ENCODE measurements around the gene TRPM4.

The TRPM4 gene

GRCh38 chr19:49152119-49152550 is 5.5 kb upstream of the TRPM4 start:
- no peak overlapping the region for H3K9ac ChIP-seq (ENCODE audit: low read length)
- no peak overlapping the region for H3K27ac ChIP-seq (ENCODE audit: low read depth, low read length)
- H2AFZ ChIP-seq (ENCODE audit: low read depth, low read length, severe bottlenecking) = no peak overlapping the region
- no peaks in the 10 kb centered on the region for H4K20me1 ChIP-seq (ENCODE audit: low read depth, low read length)
- no peaks in the 10 kb centered on the region for H3K79me2 ChIP-seq (ENCODE audit: insufficient read depth, low read length)
- H3K9me2 ChIP-seq (replicated peaks; ENCODE audit: insufficient read depth, low read length) = no peaks in the 10 kb centered on the region
- H3K36me3 ChIP-seq (ENCODE audit: low read length) = no peaks in the 10 kb centered on the region
- H3K27me3 ChIP-seq (ENCODE audit: low read length) = no peaks in the 10 kb centered on the region
- 0 out of 2 replicates have a peak, but pooled peaks cover under 1% of the 10 kb centered on the region for H3F3A ChIP-seq (ENCODE audit: insufficient read depth)
- H3K9me3 ChIP-seq (ENCODE audit: insufficient read depth, low read length) = no peaks in the 10 kb centered on the region
- TF ChIP-seq CTCF (IDR thresholded peaks at IDR 0.05; ENCODE audit: insufficient read depth, low read length, poor library complexity, severe bottlenecking) = no peak
- no peak for TF ChIP-seq EZH2phosphoT487 (conservative IDR thresholded peaks at IDR 0.05; ENCODE audit: low read length)
- no peak overlapping the region for H3K4me3 ChIP-seq (ENCODE audit: insufficient read depth, low read length, poor library complexity, severe bottlenecking)
- no peak overlapping the region for H3K4me2 ChIP-seq (ENCODE audit: low read depth, low read length, poor library complexity, severe bottlenecking)

GRCh38 chr19:49153167-49153809 is 4.3 kb upstream of the TRPM4 start:
- no peaks in the 10 kb centered on the region for H3K36me3 ChIP-seq (ENCODE audit: low read length)
- no peaks in the 10 kb centered on the region for H3K9me3 ChIP-seq (ENCODE audit: insufficient read depth, low read length)
- H3F3A ChIP-seq (ENCODE audit: insufficient read depth) = no peaks in the 10 kb centered on the region
- no peaks in the 10 kb centered on the region for H3K9me2 ChIP-seq (replicated peaks; ENCODE audit: insufficient read depth, low read length)
- H3K4me2 ChIP-seq (ENCODE audit: low read depth, low read length, poor library complexity, severe bottlenecking) = no peak overlapping the region
- no peaks in the 10 kb centered on the region for H3K27me3 ChIP-seq (ENCODE audit: low read length)
- TF ChIP-seq EZH2phosphoT487 (conservative IDR thresholded peaks at IDR 0.05; ENCODE audit: low read length) = no peak
- no peak for TF ChIP-seq CTCF (IDR thresholded peaks at IDR 0.05; ENCODE audit: insufficient read depth, low read length, poor library complexity, severe bottlenecking)
- H3K79me2 ChIP-seq (ENCODE audit: insufficient read depth, low read length) = no peaks in the 10 kb centered on the region
- H3K27ac ChIP-seq (ENCODE audit: low read depth, low read length) = no peak overlapping the region
- no peaks in the 10 kb centered on the region for H4K20me1 ChIP-seq (ENCODE audit: low read depth, low read length)
- H2AFZ ChIP-seq (ENCODE audit: low read depth, low read length, severe bottlenecking) = no peak overlapping the region
- no peak overlapping the region for H3K9ac ChIP-seq (ENCODE audit: low read length)
- H3K4me3 ChIP-seq (ENCODE audit: insufficient read depth, low read length, poor library complexity, severe bottlenecking) = no peak overlapping the region

- H4K20me1 ChIP-seq (ENCODE audit: low read depth, low read length) = no peaks in the 10 kb centered on the region
Measured at GRCh38 chr19:49154279-49154678, 3.3 kb upstream of the TRPM4 start.

More at GRCh38 chr19:49154279-49154678, 3.3 kb upstream of the TRPM4 start:
- no peak overlapping the region for H2AFZ ChIP-seq (ENCODE audit: low read depth, low read length, severe bottlenecking)
- H3K4me3 ChIP-seq (ENCODE audit: insufficient read depth, low read length, poor library complexity, severe bottlenecking) = no peak overlapping the region
- H3K36me3 ChIP-seq (ENCODE audit: low read length) = no peaks in the 10 kb centered on the region
- no peaks in the 10 kb centered on the region for H3K9me3 ChIP-seq (ENCODE audit: insufficient read depth, low read length)
- no peaks in the 10 kb centered on the region for H3K9me2 ChIP-seq (replicated peaks; ENCODE audit: insufficient read depth, low read length)
- H3K27me3 ChIP-seq (ENCODE audit: low read length) = no peaks in the 10 kb centered on the region
- no peak overlapping the region for H3K4me2 ChIP-seq (ENCODE audit: low read depth, low read length, poor library complexity, severe bottlenecking)
- H3K27ac ChIP-seq (ENCODE audit: low read depth, low read length) = no peak overlapping the region
- no peak for TF ChIP-seq EZH2phosphoT487 (conservative IDR thresholded peaks at IDR 0.05; ENCODE audit: low read length)
- TF ChIP-seq CTCF (IDR thresholded peaks at IDR 0.05; ENCODE audit: insufficient read depth, low read length, poor library complexity, severe bottlenecking) = no peak
- no peaks in the 10 kb centered on the region for H3F3A ChIP-seq (ENCODE audit: insufficient read depth)
- H3K79me2 ChIP-seq (ENCODE audit: insufficient read depth, low read length) = no peaks in the 10 kb centered on the region
- no peak overlapping the region for H3K9ac ChIP-seq (ENCODE audit: low read length)

Measured in SU-DHL-6 (cell line).